ENCODE data around the gene RGS17. TPM values are rescaled to one million over a fixed set of nuclear protein-coding genes. Genes with fewer than 3 reads are reported as not detected.

Gene RGS17
- total RNA-seq, 1 donor: 1.3 TPM

DNA sequence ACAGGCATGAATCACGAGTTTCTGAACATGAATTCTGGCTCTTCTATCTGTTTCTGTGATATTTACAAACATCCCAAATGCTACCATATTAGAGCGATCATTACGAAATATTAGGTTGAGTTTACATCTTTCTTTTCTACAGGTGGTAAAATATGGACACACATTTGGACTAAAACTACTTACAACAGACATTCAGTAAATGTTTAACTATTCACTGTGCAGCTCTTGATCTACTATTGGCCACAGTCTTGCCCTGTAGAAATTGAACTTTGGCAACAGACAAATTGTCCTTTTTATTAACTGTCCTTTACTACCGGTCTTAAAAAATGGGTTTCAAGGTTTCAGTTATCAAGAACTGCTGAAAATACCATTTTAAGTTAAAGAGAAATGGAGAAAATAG lies 102.1 kb downstream of the RGS17 start:
- TF ChIP-seq, protein P1, sequence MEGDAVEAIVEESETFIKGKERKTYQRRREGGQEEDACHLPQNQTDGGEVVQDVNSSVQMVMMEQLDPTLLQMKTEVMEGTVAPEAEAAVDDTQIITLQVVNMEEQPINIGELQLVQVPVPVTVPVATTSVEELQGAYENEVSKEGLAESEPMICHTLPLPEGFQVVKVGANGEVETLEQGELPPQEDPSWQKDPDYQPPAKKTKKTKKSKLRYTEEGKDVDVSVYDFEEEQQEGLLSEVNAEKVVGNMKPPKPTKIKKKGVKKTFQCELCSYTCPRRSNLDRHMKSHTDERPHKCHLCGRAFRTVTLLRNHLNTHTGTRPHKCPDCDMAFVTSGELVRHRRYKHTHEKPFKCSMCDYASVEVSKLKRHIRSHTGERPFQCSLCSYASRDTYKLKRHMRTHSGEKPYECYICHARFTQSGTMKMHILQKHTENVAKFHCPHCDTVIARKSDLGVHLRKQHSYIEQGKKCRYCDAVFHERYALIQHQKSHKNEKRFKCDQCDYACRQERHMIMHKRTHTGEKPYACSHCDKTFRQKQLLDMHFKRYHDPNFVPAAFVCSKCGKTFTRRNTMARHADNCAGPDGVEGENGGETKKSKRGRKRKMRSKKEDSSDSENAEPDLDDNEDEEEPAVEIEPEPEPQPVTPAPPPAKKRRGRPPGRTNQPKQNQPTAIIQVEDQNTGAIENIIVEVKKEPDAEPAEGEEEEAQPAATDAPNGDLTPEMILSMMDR (IDR thresholded peaks at IDR 0.05; ENCODE audit: insufficient read depth, low read depth, low read length): no peak
- DNase-seq (ENCODE audit: low read depth): no peak
- no peak overlapping the region for H3K4me3 ChIP-seq (ENCODE audit: low read depth, low read length)

DNA sequence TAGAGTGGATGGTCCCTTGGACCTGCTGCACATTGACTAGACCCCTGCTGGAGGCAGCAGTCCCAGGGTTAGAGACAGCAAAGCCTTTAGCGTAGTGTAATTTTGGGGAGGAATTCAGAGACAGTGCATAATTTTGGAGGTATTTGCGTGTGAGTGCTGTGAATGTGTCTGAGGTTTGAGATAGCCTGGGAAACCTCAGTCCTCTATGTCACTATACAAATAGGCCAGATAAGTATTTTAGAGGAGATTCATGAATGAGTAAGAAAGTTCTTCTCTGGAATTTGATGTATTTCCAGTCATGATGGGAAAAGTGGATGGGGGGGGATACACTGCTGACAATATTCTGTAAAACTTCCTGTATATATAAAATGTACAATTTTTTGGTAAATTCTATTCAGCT lies 102.8 kb downstream of the RGS17 start:
- DNase-seq (ENCODE audit: low read depth): no peak
- TF ChIP-seq, protein P1 (IDR thresholded peaks at IDR 0.05; ENCODE audit: insufficient read depth, low read depth, low read length): no peak

DNA sequence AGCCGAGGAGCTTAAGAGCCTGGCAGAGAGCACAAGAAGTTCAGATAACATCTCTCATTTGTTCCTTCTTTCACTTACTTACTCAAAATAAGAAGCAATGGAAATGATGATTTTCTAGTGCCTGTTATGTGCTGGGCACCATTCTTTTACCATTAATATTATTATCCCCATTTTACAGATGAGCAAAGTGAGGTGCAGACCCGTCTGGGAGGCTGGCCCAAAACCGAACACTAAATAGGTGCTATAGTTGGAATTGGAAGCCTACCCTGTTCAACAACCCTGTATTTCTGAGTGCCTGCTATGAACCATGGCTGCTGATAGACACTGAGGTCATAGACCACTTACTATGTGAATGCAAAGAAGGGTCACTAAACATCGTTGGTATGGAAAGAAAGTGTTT lies 103.6 kb downstream of the RGS17 start:
- no peak for DNase-seq (ENCODE audit: low read depth)
- TF ChIP-seq, protein P1 (IDR thresholded peaks at IDR 0.05; ENCODE audit: insufficient read depth, low read depth, low read length): no peak
- no peak overlapping the region for H3K4me3 ChIP-seq (ENCODE audit: low read depth, low read length)

More for the DNA sequence above, 102.8 kb downstream of the RGS17 start:
- H3K4me3 ChIP-seq (ENCODE audit: low read depth, low read length): no peak overlapping the region

DNA sequence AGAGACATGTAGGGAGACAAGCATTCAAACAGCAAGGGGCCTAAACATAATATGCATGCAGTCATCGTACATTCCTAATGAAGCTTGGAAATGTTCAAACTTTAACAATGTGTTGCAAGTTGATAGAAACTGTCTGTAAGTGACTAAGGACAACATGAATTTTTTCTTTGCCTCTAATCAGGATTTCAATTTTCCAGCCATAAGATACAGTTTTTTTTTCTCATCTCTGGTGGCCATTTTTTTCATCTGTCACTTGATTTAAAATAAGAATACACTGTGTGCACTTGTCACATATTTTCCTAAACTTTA lies 106.4 kb downstream of the RGS17 start:
- TF ChIP-seq, protein P1 (IDR thresholded peaks at IDR 0.05; ENCODE audit: insufficient read depth, low read depth, low read length): no peak
- DNase-seq (ENCODE audit: low read depth): no peak
- H3K4me3 ChIP-seq (ENCODE audit: low read depth, low read length): no peak overlapping the region

DNA sequence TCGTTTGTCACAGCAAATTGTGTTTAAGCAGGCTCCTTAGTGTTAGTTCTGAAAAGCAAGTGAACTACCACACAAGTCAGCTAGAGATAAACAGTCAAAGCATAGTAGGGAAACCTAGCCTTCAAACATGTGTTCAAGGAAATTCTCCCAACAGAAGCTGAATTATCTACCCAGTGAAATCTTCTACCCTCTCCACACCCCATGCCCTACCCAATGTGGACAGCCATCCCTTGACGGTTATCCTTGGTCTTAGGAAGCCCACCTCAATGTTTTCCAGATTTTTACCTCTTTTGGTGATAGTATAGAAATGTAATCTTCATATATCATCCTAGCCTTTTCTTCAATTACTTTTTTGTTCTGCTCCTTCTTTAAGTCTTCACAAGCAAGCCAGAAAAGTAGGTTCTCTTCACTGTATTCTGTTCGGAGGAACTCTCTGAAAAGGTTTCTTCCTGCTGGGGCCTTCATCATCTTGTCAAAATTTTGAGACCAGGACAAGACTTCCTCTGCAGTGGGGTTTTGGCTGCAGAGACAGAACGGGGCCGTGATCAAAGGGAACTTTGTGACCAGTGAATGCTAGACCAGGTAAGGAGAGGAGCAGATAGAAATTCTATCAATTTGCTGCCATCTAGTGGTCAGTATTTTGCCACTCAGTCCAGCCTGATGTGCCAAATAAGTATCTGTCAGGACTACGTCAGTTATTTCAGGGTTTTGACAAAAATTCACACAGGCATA lies 106.9 kb downstream of the RGS17 start:
- DNase-seq (ENCODE audit: low read depth): peak; percentile 62
- no peak overlapping the region for H3K4me3 ChIP-seq (ENCODE audit: low read depth, low read length)
- TF ChIP-seq, protein P1 (IDR thresholded peaks at IDR 0.05; ENCODE audit: insufficient read depth, low read depth, low read length): peak; percentile 75

DNA sequence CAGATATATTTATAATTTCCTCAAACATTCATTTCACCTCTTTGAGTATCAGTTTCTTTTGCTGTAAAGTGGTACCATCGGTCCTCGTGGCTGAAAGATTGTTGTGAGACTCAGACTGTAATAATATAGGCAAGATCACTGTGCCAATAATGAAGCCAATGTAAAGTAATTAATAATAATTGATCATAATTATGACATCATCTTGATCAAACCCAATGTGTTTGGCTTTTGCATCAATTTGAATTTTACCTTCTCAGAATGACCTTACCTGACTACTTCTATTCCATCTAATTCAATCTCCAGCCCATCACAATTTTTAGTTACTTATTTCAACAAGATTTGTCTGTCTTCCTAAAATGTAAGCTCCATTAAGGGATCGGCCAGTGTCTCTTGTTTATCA lies 112.7 kb downstream of the RGS17 start:
- TF ChIP-seq, protein P1 (IDR thresholded peaks at IDR 0.05; ENCODE audit: insufficient read depth, low read depth, low read length): no peak
- no peak overlapping the region for H3K4me3 ChIP-seq (ENCODE audit: low read depth, low read length)
- DNase-seq (ENCODE audit: low read depth): no peak

DNA sequence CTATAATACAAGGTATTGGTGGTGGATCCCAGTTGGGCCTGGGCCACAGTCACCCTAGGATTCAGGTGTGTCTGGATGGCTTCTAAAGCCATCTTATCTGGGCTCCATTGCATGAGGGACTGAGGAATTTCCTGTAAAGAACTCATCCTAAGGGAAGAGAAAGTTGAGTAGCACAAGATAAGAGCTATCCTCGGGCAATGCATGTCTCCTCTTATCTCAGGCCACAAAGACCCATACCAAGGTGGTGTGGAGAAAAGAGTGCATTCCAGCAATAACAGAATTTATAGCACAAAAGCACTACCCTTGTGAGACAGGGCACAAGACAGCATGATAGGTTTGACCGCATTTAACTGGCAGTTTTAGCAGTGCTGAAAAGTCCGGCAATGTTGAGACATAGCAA lies 114.2 kb downstream of the RGS17 start:
- TF ChIP-seq, protein P1 (IDR thresholded peaks at IDR 0.05; ENCODE audit: insufficient read depth, low read depth, low read length): no peak
- no peak overlapping the region for H3K4me3 ChIP-seq (ENCODE audit: low read depth, low read length)
- DNase-seq (ENCODE audit: low read depth): no peak

All from fibroblast of villous mesenchyme (primary cell).